ENCODE measurements around the gene ACVR1B. TPM values are rescaled to one million over a fixed set of nuclear protein-coding genes. Genes with fewer than 3 reads are reported as not detected.

ACVR1B gene
- total RNA-seq, 1 donor from 2014 or later, result 40.6 TPM

- DNase-seq (ENCODE audit: low spot score), result no peak
These were observed 34.4 kb upstream of the ACVR1B start for GRCh38 chr12:51917041-51917590.

- DNase-seq (ENCODE audit: low spot score), result no peak
These were observed 33.6 kb upstream of the ACVR1B start for GRCh38 chr12:51917746-51918453.

- no peak for DNase-seq (ENCODE audit: low spot score)
These were observed 31.5 kb upstream of the ACVR1B start for GRCh38 chr12:51920046-51920445.

- DNase-seq (ENCODE audit: low spot score), result no peak
These were observed 30.3 kb upstream of the ACVR1B start for GRCh38 chr12:51921017-51921725.

GRCh38 chr12:51922146-51922545, 29.4 kb upstream of the ACVR1B start:
- DNase-seq (ENCODE audit: low spot score), result no peak

- DNase-seq (ENCODE audit: low spot score), result peak; percentile 75
These were observed 28.6 kb upstream of the ACVR1B start for GRCh38 chr12:51922762-51923505.

- peak; percentile 59 for DNase-seq (ENCODE audit: low spot score)
These were observed 27.8 kb upstream of the ACVR1B start for GRCh38 chr12:51923506-51924365.

GRCh38 chr12:51924551-51925319, 26.8 kb upstream of the ACVR1B start:
- no peak for DNase-seq (ENCODE audit: low spot score)

GRCh38 chr12:51925346-51926063, 26.0 kb upstream of the ACVR1B start:
- no peak for DNase-seq (ENCODE audit: low spot score)

GRCh38 chr12:51926064-51926632, 25.4 kb upstream of the ACVR1B start:
- no peak for DNase-seq (ENCODE audit: low spot score)

GRCh38 chr12:51926718-51927117, 24.8 kb upstream of the ACVR1B start:
- DNase-seq (ENCODE audit: low spot score), result no peak

GRCh38 chr12:51932218-51933076, 19.1 kb upstream of the ACVR1B start:
- no peak for DNase-seq (ENCODE audit: low spot score)

- DNase-seq (ENCODE audit: low spot score), result no peak
These were observed 17.4 kb upstream of the ACVR1B start for GRCh38 chr12:51934080-51934479.

GRCh38 chr12:51937926-51938325, 13.6 kb upstream of the ACVR1B start:
- no peak for DNase-seq (ENCODE audit: low spot score)

- DNase-seq (ENCODE audit: low spot score), result no peak
These were observed 12.8 kb upstream of the ACVR1B start for GRCh38 chr12:51938726-51939125.

GRCh38 chr12:51941011-51941581, 10.4 kb upstream of the ACVR1B start:
- DNase-seq (ENCODE audit: low spot score), result no peak

GRCh38 chr12:51941604-51942003, 9.9 kb upstream of the ACVR1B start:
- DNase-seq (ENCODE audit: low spot score), result peak; percentile 65

- no peak for DNase-seq (ENCODE audit: low spot score)
These were observed 9.4 kb upstream of the ACVR1B start for GRCh38 chr12:51942056-51942455.
